ENCODE data around the gene PDE4D.

Gene PDE4D

DNA sequence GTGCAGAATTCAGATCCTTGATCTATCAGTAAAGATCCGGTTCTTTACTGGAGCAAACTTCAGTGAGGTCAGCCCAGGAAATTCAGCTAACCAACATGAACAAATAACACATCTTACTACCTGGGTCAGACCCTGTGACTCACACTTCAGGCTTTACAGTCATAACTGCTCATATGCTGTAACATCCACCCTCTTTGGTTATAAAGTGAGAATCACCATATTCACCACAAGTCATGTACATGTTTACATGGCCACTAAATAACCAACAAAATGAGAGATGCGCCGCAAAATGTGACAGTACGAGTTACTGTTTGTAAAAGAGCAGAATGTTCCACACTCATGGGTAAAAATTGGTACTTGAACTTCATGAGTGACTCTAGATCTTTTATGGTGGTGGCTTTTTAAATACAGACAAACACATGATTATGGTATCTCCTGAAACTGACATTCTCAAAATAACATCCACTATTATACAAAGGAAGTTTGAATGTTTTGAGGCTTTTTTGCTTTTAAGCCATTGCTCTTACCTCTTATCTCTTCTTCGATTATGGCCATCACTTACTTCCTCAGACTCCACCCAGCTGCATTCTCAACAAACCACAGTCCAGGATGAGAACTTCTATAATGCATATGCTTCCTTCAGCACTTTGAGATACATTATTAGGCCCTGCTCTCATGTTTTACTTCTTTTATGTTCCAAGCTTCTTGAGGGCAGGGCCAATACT lies 794.1 kb downstream of the PDE4D start:
- peak; percentile 61 for DNase-seq (ENCODE audit: low read depth)
- TF ChIP-seq, protein P1, sequence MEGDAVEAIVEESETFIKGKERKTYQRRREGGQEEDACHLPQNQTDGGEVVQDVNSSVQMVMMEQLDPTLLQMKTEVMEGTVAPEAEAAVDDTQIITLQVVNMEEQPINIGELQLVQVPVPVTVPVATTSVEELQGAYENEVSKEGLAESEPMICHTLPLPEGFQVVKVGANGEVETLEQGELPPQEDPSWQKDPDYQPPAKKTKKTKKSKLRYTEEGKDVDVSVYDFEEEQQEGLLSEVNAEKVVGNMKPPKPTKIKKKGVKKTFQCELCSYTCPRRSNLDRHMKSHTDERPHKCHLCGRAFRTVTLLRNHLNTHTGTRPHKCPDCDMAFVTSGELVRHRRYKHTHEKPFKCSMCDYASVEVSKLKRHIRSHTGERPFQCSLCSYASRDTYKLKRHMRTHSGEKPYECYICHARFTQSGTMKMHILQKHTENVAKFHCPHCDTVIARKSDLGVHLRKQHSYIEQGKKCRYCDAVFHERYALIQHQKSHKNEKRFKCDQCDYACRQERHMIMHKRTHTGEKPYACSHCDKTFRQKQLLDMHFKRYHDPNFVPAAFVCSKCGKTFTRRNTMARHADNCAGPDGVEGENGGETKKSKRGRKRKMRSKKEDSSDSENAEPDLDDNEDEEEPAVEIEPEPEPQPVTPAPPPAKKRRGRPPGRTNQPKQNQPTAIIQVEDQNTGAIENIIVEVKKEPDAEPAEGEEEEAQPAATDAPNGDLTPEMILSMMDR (conservative IDR thresholded peaks at IDR 0.05; ENCODE audit: low read length), result no peak
- no peak overlapping the region for H3K4me3 ChIP-seq (ENCODE audit: low read length)

DNA sequence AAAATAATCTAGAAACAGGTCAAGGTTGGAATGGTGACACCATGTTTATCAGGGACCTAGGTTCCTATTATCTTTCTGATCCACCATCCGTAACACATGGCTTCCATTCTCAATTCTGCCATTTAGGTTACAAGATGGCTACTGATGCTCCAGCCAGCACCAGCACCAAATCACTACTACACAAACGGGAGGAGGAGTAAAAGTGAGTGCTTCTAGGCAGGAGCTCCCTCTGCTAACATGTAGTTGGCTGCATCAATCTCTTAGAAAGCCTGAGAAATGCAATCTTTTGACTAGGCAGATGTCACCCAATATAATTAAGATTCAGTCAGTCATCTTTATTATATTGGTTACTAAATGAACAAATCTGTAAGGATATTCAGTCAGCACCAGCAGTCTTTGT lies 794.8 kb downstream of the PDE4D start:
- TF ChIP-seq, protein P1 (conservative IDR thresholded peaks at IDR 0.05; ENCODE audit: low read length), result no peak
- no peak for DNase-seq (ENCODE audit: low read depth)
- H3K4me3 ChIP-seq (ENCODE audit: low read length), result no peak overlapping the region

DNA sequence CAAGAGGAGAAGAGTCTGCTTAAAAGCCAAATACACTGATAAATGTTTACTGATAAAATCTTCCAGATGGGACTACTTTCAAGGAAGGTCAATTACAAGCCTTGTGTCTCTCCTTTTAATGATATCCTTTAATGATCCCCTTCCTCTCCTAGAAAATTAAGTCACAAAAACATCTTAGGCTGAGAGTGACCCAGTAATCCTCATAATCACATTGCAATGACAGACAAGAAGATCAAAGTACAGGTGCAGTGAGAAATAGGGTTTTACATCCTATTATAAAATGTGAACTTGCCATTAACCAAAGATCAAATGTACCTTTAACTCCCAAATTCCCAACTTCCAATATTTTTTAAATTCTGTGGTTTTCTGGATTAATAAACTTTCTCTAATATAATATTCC lies 795.8 kb downstream of the PDE4D start:
- no peak for DNase-seq (ENCODE audit: low read depth)
- TF ChIP-seq, protein P1 (conservative IDR thresholded peaks at IDR 0.05; ENCODE audit: low read length), result no peak
- no peak overlapping the region for H3K4me3 ChIP-seq (ENCODE audit: low read length)

DNA sequence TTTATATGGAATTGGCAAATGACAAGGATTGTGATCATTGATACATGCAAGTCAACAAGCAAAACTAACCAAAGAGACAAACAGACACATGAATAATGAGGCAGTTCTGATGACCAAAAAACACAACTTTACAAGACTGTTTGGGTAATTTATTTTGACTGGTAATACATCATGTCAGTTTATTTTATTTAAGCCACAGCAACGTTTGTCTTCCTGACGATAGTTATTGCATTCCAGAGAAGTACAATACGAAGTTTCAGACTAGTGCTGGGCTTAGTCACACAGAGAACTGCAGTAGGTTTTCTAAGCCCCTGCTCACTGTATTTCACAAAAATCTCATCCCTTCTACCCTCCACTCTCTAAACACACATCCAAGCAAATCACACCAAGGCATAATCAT lies 796.4 kb downstream of the PDE4D start:
- DNase-seq (ENCODE audit: low read depth), result peak; percentile 38
- TF ChIP-seq, protein P1 (conservative IDR thresholded peaks at IDR 0.05; ENCODE audit: low read length), result no peak
- no peak overlapping the region for H3K4me3 ChIP-seq (ENCODE audit: low read length)

DNA sequence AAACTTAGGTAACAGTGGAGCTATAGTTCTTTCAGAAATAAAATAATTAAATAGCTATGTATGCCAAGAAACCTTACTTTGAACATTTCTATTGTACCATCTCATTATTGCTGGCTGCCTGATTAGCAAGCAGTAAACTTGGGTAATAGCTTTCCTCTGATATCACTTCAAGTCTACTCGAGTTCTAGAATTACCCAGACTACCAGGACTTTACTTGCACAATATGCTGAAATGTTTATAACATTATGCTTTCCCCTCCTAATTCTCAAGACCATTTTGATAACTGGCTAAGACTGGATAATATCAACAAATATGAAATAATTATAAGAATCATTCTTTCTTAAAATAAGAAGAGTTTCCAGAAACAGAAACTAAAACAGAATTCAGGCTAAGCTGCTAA lies 798.0 kb downstream of the PDE4D start:
- H3K4me3 ChIP-seq (ENCODE audit: low read length), result no peak overlapping the region
- TF ChIP-seq, protein P1 (conservative IDR thresholded peaks at IDR 0.05; ENCODE audit: low read length), result no peak
- peak; percentile 34 for DNase-seq (ENCODE audit: low read depth)

DNA sequence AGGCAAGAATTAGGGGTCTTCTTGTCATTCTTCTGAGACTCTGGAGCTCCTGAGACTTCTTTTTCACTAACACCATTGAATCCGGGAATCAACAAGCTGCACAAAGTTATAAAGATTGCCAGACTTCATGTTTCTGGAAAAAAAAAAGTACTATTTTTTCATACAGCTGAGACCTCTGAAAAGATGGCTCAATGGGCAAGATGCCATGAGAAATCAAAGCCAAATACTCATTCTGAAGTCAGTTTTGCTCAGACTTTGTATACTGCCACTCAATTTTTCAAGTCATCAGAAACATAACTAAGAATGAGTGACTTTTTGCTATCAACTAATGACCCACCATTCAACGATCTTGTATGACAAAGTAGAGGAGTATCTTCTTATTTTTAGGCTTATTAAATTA lies 798.7 kb downstream of the PDE4D start:
- TF ChIP-seq, protein P1 (conservative IDR thresholded peaks at IDR 0.05; ENCODE audit: low read length), result no peak
- no peak overlapping the region for H3K4me3 ChIP-seq (ENCODE audit: low read length)
- no peak for DNase-seq (ENCODE audit: low read depth)

DNA sequence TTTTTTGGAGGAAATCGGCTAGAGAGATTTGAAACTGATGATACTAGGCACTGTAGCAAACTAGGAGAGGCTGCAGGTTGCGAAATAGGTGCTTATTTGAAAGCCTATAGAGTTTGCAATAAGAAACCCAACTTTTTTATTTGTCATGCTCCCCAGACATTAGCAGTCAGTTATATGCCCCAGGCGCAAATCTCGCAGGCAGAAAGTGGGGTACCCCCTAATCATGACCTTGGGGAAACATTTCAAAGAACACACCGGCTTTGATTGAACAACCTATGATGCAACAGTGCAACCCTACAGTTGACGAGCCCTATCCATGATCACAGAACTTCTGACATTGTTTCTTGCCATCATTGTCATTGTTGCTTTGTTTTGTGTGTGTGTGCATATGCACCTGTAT lies 800.2 kb downstream of the PDE4D start:
- TF ChIP-seq, protein P1 (conservative IDR thresholded peaks at IDR 0.05; ENCODE audit: low read length), result no peak
- DNase-seq (ENCODE audit: low read depth), result no peak
- no peak overlapping the region for H3K4me3 ChIP-seq (ENCODE audit: low read length)

Data from AG10803 (cell line).